Transverse colon (tissue), 4 donors: ENCODE results near the gene MTX1. TPM values are rescaled to one million over a fixed set of nuclear protein-coding genes. Genes with fewer than 3 reads are reported as not detected.
"Not testable (repeated sequence)": the region's sequence is repeated elsewhere in the genome, so short reads cannot be mapped to it uniquely, and the experiment has no call there.

Experiments
- DNase-seq: peaks from one replicate; pipeline ENCODE4 v3.0.0-alpha.2; 2019
- H3K27ac ChIP-seq, 4 donors: fragments of 200-600 bp; sonication (generic); 2 replicates each; pipeline ENCODE4 v1.5.1; 2016 to 2018; ENCODE audit warnings: inconsistent platforms in 4 of 4
- H3K27me3 ChIP-seq: fragments of 200-600 bp; sonication (generic); 2 replicates; pipeline ENCODE4 v1.5.1; 2017; ENCODE audit warnings: inconsistent platforms
- H3K36me3 ChIP-seq, 4 donors: fragments of 200-600 bp; sonication (generic); 2 replicates each; pipeline ENCODE4 v1.5.1; 2017 to 2019; ENCODE audit warnings: inconsistent platforms in 4 of 4
- H3K4me1 ChIP-seq, 4 donors: fragments of 200-600 bp; sonication (generic); 2 replicates each; pipeline ENCODE4 v1.5.1; 2017 to 2020; ENCODE audit warnings: inconsistent platforms in 4 of 4
- H3K4me3 ChIP-seq, 4 donors: fragments of 200-600 bp; sonication (generic); 1 replicate in 1 of 4; 2 replicates in 3 of 4; pipeline versions ENCODE4 v1.5.1 to v1.6.1; 2017 to 2019; ENCODE audit warnings: inconsistent platforms in 4 of 4
- H3K9me3 ChIP-seq, 2 donors: fragments of 200-600 bp; sonication (generic); 2 replicates each; pipeline ENCODE4 v1.5.1; 2017 to 2019; ENCODE audit warnings: inconsistent platforms in 2 of 2
- CTCF ChIP-seq, 5 experiments: fragments of 200-600 bp in 3 of 5; fragments of 450-650 bp in 2 of 5; sonication (generic) in 3 of 5; IDR thresholded peaks; 1 replicate in 2 of 5; 2 replicates in 3 of 5; pipeline ENCODE4 v1.5.1; 2016 to 2017; ENCODE audit warnings: antibody characterized with exemption in 5 of 5, inconsistent platforms in 3 of 5, mild to moderate bottlenecking in 2 of 5, moderate library complexity in 1 of 5
- EP300 ChIP-seq: sonication (generic); formaldehyde crosslinking; IDR thresholded peaks from one replicate; pipeline ENCODE4 v1.6.1; 2017; ENCODE audit warnings: antibody characterized with exemption, low read depth
- POLR2A ChIP-seq: fragments of 450-650 bp; IDR thresholded peaks from one replicate; pipeline ENCODE4 v1.6.1; 2016; ENCODE audit warnings: antibody characterized with exemption, mild to moderate bottlenecking, moderate library complexity
- POLR2AphosphoS5 ChIP-seq, 3 donors: sonication (generic); formaldehyde crosslinking; IDR thresholded peaks; one replicate each; pipeline ENCODE4 v1.6.1; 2016; ENCODE audit warnings: antibody characterized with exemption in 3 of 3
- WGBS, 2 donors: methylation state at CpG; one replicate each; pipeline ENCODE4 v1.1.5; 2018; ENCODE audit warnings: low coverage in 1 of 2; 5-methylcytosine and 5-hydroxymethylcytosine counted together
- in situ Hi-C, 4 donors: fragments of 200-750 bp; cut with MboI; loops; one replicate each; pipeline versions ENCODE4 v1.15.0 to v1.15.1; 2017; ENCODE audit warnings: low sequenced_read_pairs in 3 of 4, low pct_ligation_motif_present in 1 of 4, low pct_unique_long_range_greater_than_20kb in 1 of 4
- intact Hi-C: fragments of 100-400 bp; cut with DNase I; formaldehyde crosslinking; loops from one replicate; pipeline ENCODE4 v1.15.1; 2023; ENCODE audit warnings: low total_unique reads
- total RNA-seq, 4 donors: library from RNA; depleted of rRNA; stranded (reverse); fragments of >200 nt; gene quantifications; one replicate each; pipeline ENCODE4 v1.1.0, GENCODE V29; 2016

Gene MTX1
- total RNA-seq, 4 donors from 2014 or later, result 24.3 to 64.0 (median 46.0) TPM

- 0 to 1% methylated on average over 7 of the region's 7 CpGs for WGBS, 2 donors
- Histone ChIP-seq H3K4me1 (peaks cover 5 to 24% (median 10%) of the 10 kb centered on the region in 4 donors), H3K9me3 (no peaks in the 10 kb centered on the region), H3K27me3 (no peaks in the 10 kb centered on the region), H3K36me3 (no peaks in the 10 kb centered on the region), H3K27ac (peak overlapping the region; percentile 88 to 95 (median 92)), H3K4me3 (peak overlapping the region; percentile 43 to 81 (median 48))
- in situ Hi-C loops (no loop called here), intact Hi-C loops (loop anchor here (2.0 kb wide), 1 partner anchor 18 kb away; the partner anchor contains the start of gene MTX1)
- no peak for TF ChIP-seq EP300
- peak; percentile 41 to 78 (median 49) for TF ChIP-seq CTCF (IDR thresholded peaks at IDR 0.05)
- peak; percentile 87 for DNase-seq
Observed at GRCh38 chr1:155226188-155226909, 17.9 kb downstream of the MTX1 start.

GRCh38 chr1:155226910-155227260 lies 18.4 kb downstream of the MTX1 start:
- WGBS, 2 donors, result 0 to 1% methylated on average over 2 to 19 of the region's 19 CpGs
- TF ChIP-seq CTCF (IDR thresholded peaks at IDR 0.05), result peak in 1 of 5 experiments; percentile 22
- no peak for TF ChIP-seq POLR2A
- TF ChIP-seq POLR2AphosphoS5 (IDR thresholded peaks at IDR 0.05), result no peak
- no peak for TF ChIP-seq EP300

GRCh38 chr1:155227261-155228095 lies 19.0 kb downstream of the MTX1 start:
- Histone ChIP-seq H3K36me3 (no peaks in the 10 kb centered on the region), H3K4me1 (peaks cover 5 to 27% (median 10%) of the 10 kb centered on the region in 4 donors), H3K4me3 (peak overlapping the region; percentile 43 to 81 (median 48)), H3K27ac (peak overlapping the region; percentile 88 to 95 (median 92)), H3K9me3 (no peaks in the 10 kb centered on the region), H3K27me3 (no peaks in the 10 kb centered on the region)
- DNase-seq, result peak; percentile 99
- WGBS, 2 donors, result 2% methylated on average over 9 to 42 of the region's 42 CpGs
- no peak for TF ChIP-seq EP300
- TF ChIP-seq POLR2A, result peak; percentile 76
- TF ChIP-seq CTCF (IDR thresholded peaks at IDR 0.05), result no peak
- peak; percentile 80 to 90 (median 83) for TF ChIP-seq POLR2AphosphoS5 (IDR thresholded peaks at IDR 0.05)
- intact Hi-C loops, result loop anchor here (2.0 kb wide), 1 partner anchor 19 kb away; the partner anchor contains the start of gene MTX1
- in situ Hi-C loops, result no loop called here

More at GRCh38 chr1:155226910-155227260, 18.4 kb downstream of the MTX1 start:
- H3K27ac ChIP-seq, result peak overlapping the region; percentile 88 to 95 (median 92)
- DNase-seq, result peak; percentile 61
- no peaks in the 10 kb centered on the region for H3K36me3 ChIP-seq
- no peaks in the 10 kb centered on the region for H3K27me3 ChIP-seq
- intact Hi-C loops (loop anchor here (2.0 kb wide), 1 partner anchor 18 kb away; the partner anchor contains the start of gene MTX1), in situ Hi-C loops (no loop called here)
- H3K9me3 ChIP-seq, result no peaks in the 10 kb centered on the region
- peaks cover 5 to 24% (median 10%) of the 10 kb centered on the region in 4 donors for H3K4me1 ChIP-seq
- H3K4me3 ChIP-seq, result peak overlapping the region; percentile 43 to 81 (median 48)

GRCh38 chr1:155228096-155228427 lies 19.6 kb downstream of the MTX1 start:
- H3K27me3 ChIP-seq, result no peaks in the 10 kb centered on the region
- in situ Hi-C loops (no loop called here), intact Hi-C loops (no loop called here)
- 59 to 62% methylated on average over 8 to 9 of the region's 9 CpGs for WGBS, 2 donors
- H3K9me3 ChIP-seq, result no peaks in the 10 kb centered on the region
- TF ChIP-seq POLR2AphosphoS5 (IDR thresholded peaks at IDR 0.05), result no peak
- TF ChIP-seq CTCF (IDR thresholded peaks at IDR 0.05), result no peak
- no peak for TF ChIP-seq POLR2A
- TF ChIP-seq EP300, result no peak
- peaks cover 5 to 27% (median 9%) of the 10 kb centered on the region in 4 donors for H3K4me1 ChIP-seq
- no peaks in the 10 kb centered on the region for H3K36me3 ChIP-seq
- H3K27ac ChIP-seq, result peak overlapping the region; percentile 88 to 95 (median 92)
- peak overlapping the region; percentile 10 to 81 (median 35) for H3K4me3 ChIP-seq
- no peak for DNase-seq

GRCh38 chr1:155231302-155231701 lies 22.8 kb downstream of the MTX1 start:
- H3K36me3 ChIP-seq, H3K4me3 ChIP-seq, DNase-seq, intact Hi-C loops, H3K27me3 ChIP-seq, in situ Hi-C loops, H3K9me3 ChIP-seq: not testable (repeated sequence)
- Histone ChIP-seq H3K4me1 (peaks cover 3 to 17% (median 8%) of the 10 kb centered on the region in 4 donors), H3K27ac (peak overlapping the region in 1 of 4 donors; percentile 69)
- 47% methylated on average over 3 of the region's 3 CpGs; no CpG with 5 or more reads in 1 of the 2 donors for WGBS, 2 donors
